ENCODE results near the gene PDCL2.
"Not testable (repeated sequence)": the region's sequence is repeated elsewhere in the genome, so short reads cannot be mapped to it uniquely, and the experiment has no call there.

PDCL2 gene

GRCh38 chr4:55592014-55592413 is at the start of gene PDCL2:
PDCL2 (minus strand) TSS chr4:55592245; CDS start chr4:55592109, 136 bp downstream.
- no peak for DNase-seq

GRCh38 chr4:55637272-55637820 is 45.3 kb upstream of the PDCL2 start:
- DNase-seq: no peak

- no peak for DNase-seq
These were observed 44.6 kb upstream of the PDCL2 start for GRCh38 chr4:55636656-55636999.

- peak; percentile 64 for DNase-seq
These were observed 44.0 kb upstream of the PDCL2 start, which contains the start of gene NMU for GRCh38 chr4:55635741-55636655. NMU (minus strand) TSS chr4:55636298; CDS start chr4:55636192, 106 bp downstream.

- peak; percentile 28 for DNase-seq
These were observed 43.2 kb upstream of the PDCL2 start for GRCh38 chr4:55635282-55635681.

- DNase-seq: no peak
These were observed 42.5 kb upstream of the PDCL2 start for GRCh38 chr4:55634417-55635128.

GRCh38 chr4:55633903-55634302 is 41.9 kb upstream of the PDCL2 start:
- no peak for DNase-seq

GRCh38 chr4:55625835-55626234 is 33.8 kb upstream of the PDCL2 start:
- no peak for DNase-seq

- not testable (repeated sequence) for DNase-seq
These were observed 32.0 kb upstream of the PDCL2 start for GRCh38 chr4:55624063-55624462.

- no peak for DNase-seq
These were observed 26.6 kb upstream of the PDCL2 start for GRCh38 chr4:55618546-55619143.

GRCh38 chr4:55617587-55618197 is 25.6 kb upstream of the PDCL2 start:
- DNase-seq: no peak

GRCh38 chr4:55615008-55615407 is 23.0 kb upstream of the PDCL2 start:
- DNase-seq: no peak

- no peak for DNase-seq
These were observed 21.6 kb upstream of the PDCL2 start for GRCh38 chr4:55613621-55614020.

- DNase-seq: no peak
These were observed 20.3 kb upstream of the PDCL2 start for GRCh38 chr4:55612341-55612740.

- no peak for DNase-seq
These were observed 19.5 kb upstream of the PDCL2 start for GRCh38 chr4:55611358-55612059.

- DNase-seq: no peak
These were observed 18.3 kb upstream of the PDCL2 start for GRCh38 chr4:55610381-55610780.

- DNase-seq: peak; percentile 67
These were observed 17.4 kb upstream of the PDCL2 start for GRCh38 chr4:55609393-55609866.

- no peak for DNase-seq
These were observed 16.5 kb upstream of the PDCL2 start for GRCh38 chr4:55608591-55608990.

GRCh38 chr4:55604996-55605395 is 13.0 kb upstream of the PDCL2 start:
- DNase-seq: no peak

GRCh38 chr4:55600640-55601039 is 8.6 kb upstream of the PDCL2 start:
- no peak for DNase-seq

- DNase-seq: no peak
These were observed 6.6 kb upstream of the PDCL2 start for GRCh38 chr4:55598641-55599040.

GRCh38 chr4:55588160-55588559 is 3.9 kb downstream of the PDCL2 start:
- DNase-seq: no peak
